PC-9 (cell line): Measurements from ENCODE around the gene ZFAND3. TPM values are rescaled to one million over a fixed set of nuclear protein-coding genes. Genes with fewer than 3 reads are reported as not detected.

Source experiments
- BruUV-seq: library from RNA; stranded (reverse); fragments of 400-500 nt; replicated peaks from 2 replicates; lab custom pipeline; 2021; lab: Mats Ljungman, UMichigan
- CTCF ChIA-PET: fragments of 300-600 bp; sonication (Branson Sonifier 250); formaldehyde crosslinking; loops from one replicate; lab custom pipeline; 2022; ENCODE audit warnings: antibody characterized with exemption; lab: Charles Lee
- POLR2A ChIA-PET: fragments of 300-600 bp; sonication (Branson Sonifier 250); formaldehyde crosslinking; loops from one replicate; lab custom pipeline; 2022; ENCODE audit warnings: antibody characterized with exemption; ENCODE audit not compliant: unreplicated experiment; lab: Charles Lee
- DNase-seq, 2 experiments: peaks; one replicate each; pipeline versions ENCODE4 v3.0.0 to v3.0.0-alpha.2; 2015 to 2022; ENCODE audit warnings: mixed read lengths in 1 of 2
- H2AFZ ChIP-seq: fragments of 200-600 bp; sonication (generic); 2 replicates; pipeline ENCODE4 v1.8.1; 2017; ENCODE audit warnings: antibody characterized with exemption
- H3F3A ChIP-seq: fragments of 200-600 bp; sonication (generic); 2 replicates; pipeline ENCODE4 v1.8.1; 2017; ENCODE audit warnings: antibody characterized with exemption, mild to moderate bottlenecking, low read depth; ENCODE audit not compliant: insufficient read depth
- H3K27ac ChIP-seq: fragments of 200-600 bp; sonication (generic); 2 replicates; pipeline ENCODE4 v1.6.1; 2016; ENCODE audit warnings: mixed run types
- H3K27me3 ChIP-seq: fragments of 200-600 bp; sonication (generic); 2 replicates; pipeline ENCODE4 v1.6.1; 2016; ENCODE audit warnings: low read depth, mixed run types; ENCODE audit not compliant: insufficient read depth
- H3K36me3 ChIP-seq: fragments of 200-600 bp; sonication (generic); 2 replicates; pipeline ENCODE4 v1.6.1; 2016; ENCODE audit warnings: low read depth, mixed run types
- H3K4me1 ChIP-seq: fragments of 200-600 bp; sonication (generic); replicated peaks from 2 replicates; pipeline ENCODE4 v1.6.1; 2016; ENCODE audit warnings: mixed run types; ENCODE audit not compliant: insufficient read depth
- H3K4me2 ChIP-seq: fragments of 200-600 bp; sonication (generic); 2 replicates; pipeline ENCODE4 v1.6.1; 2017; ENCODE audit warnings: mixed run types
- H3K4me3 ChIP-seq: fragments of 200-600 bp; sonication (generic); 2 replicates; pipeline ENCODE4 v1.6.1; 2016; ENCODE audit warnings: mixed run types
- H3K79me2 ChIP-seq: fragments of 200-600 bp; sonication (generic); 2 replicates; pipeline ENCODE4 v1.6.1; 2017; ENCODE audit warnings: low read depth, mixed run types
- H3K9me2 ChIP-seq: fragments of 200-600 bp; sonication (generic); 2 replicates; pipeline ENCODE4 v1.8.1; 2017; ENCODE audit warnings: mild to moderate bottlenecking; ENCODE audit not compliant: insufficient read depth
- H3K9me3 ChIP-seq: fragments of 200-600 bp; sonication (generic); 2 replicates; pipeline ENCODE4 v1.8.1; 2016; ENCODE audit warnings: low read depth; ENCODE audit not compliant: insufficient read depth
- H4K20me1 ChIP-seq: fragments of 200-600 bp; sonication (generic); 2 replicates; pipeline ENCODE4 v1.8.1; 2017; ENCODE audit not compliant: insufficient read depth
- CTCF ChIP-seq: fragments of 200-600 bp; sonication (generic); conservative IDR thresholded peaks from 2 replicates; pipeline ENCODE4 v1.6.1; 2017; ENCODE audit warnings: mixed run types, antibody characterized with exemption, mild to moderate bottlenecking, moderate library complexity
- EZH2 ChIP-seq: fragments of 200-600 bp; sonication (generic); IDR thresholded peaks from 2 replicates; pipeline ENCODE4 v1.8.0; 2017; ENCODE audit warnings: antibody characterized with exemption, low read depth
- intact Hi-C: fragments of 100-400 bp; cut with micrococcal nuclease; formaldehyde crosslinking; loops from one replicate; pipeline ENCODE4 v1.10.0; 2022; ENCODE audit not compliant: unreplicated experiment
- total RNA-seq: library from RNA; stranded (reverse); gene quantifications from 2 replicates; pipeline ENCODE4 v1.2.3, GENCODE V29; 2021

Gene ZFAND3
- total RNA-seq, 1 experiment from 2014 or later: 46.8 TPM

GRCh38 chr6:37874726-37875125 is 55.2 kb downstream of the ZFAND3 start:
- TF ChIP-seq EZH2: no peak
- no peak for TF ChIP-seq CTCF
- no peaks in the 10 kb centered on the region for H3K4me1 ChIP-seq
- peaks cover 89% of the 10 kb centered on the region for H3K79me2 ChIP-seq
- BruUV-seq: no TSS peak
- H3K9me3 ChIP-seq: no peaks in the 10 kb centered on the region
- no peak overlapping the region for H3K4me2 ChIP-seq
- no peak overlapping the region for H3K27ac ChIP-seq
- ChIA-PET POLR2A (no interaction called here), CTCF (no interaction called here)
- intact Hi-C loops: no loop called here
- H3F3A ChIP-seq: peaks cover 6% of the 10 kb centered on the region; the same call in 1 of the 2 replicates
- no peak overlapping the region for H2AFZ ChIP-seq
- no peaks in the 10 kb centered on the region for H3K36me3 ChIP-seq
- no peak for DNase-seq
- H3K4me3 ChIP-seq: no peak overlapping the region
- peaks cover 81% of the 10 kb centered on the region for H4K20me1 ChIP-seq
- H3K9me2 ChIP-seq: no peaks in the 10 kb centered on the region
- H3K27me3 ChIP-seq: no peaks in the 10 kb centered on the region

- no peaks in the 10 kb centered on the region for H3K36me3 ChIP-seq
- H3K4me2 ChIP-seq: no peak overlapping the region
- peaks cover 86% of the 10 kb centered on the region for H3K79me2 ChIP-seq
- no peak for TF ChIP-seq CTCF
- TF ChIP-seq EZH2: no peak
- DNase-seq: no peak
- no peak overlapping the region for H3K4me3 ChIP-seq
- intact Hi-C loops: no loop called here
- no peak overlapping the region for H3K27ac ChIP-seq
- ChIA-PET CTCF (no interaction called here), POLR2A (no interaction called here)
- BruUV-seq: no TSS peak
- H3F3A ChIP-seq: peaks cover 3% of the 10 kb centered on the region; the same call in 1 of the 2 replicates
- no peaks in the 10 kb centered on the region for H3K9me2 ChIP-seq
- no peak overlapping the region for H2AFZ ChIP-seq
- H3K27me3 ChIP-seq: no peaks in the 10 kb centered on the region
- H3K4me1 ChIP-seq: no peaks in the 10 kb centered on the region
- H4K20me1 ChIP-seq: peaks cover 86% of the 10 kb centered on the region
- H3K9me3 ChIP-seq: no peaks in the 10 kb centered on the region
Measured at GRCh38 chr6:37875561-37876309, 56.2 kb downstream of the ZFAND3 start.

GRCh38 chr6:37876843-37877242 is 57.3 kb downstream of the ZFAND3 start:
- H3K4me2 ChIP-seq: no peak overlapping the region
- no peaks in the 10 kb centered on the region for H3K27me3 ChIP-seq
- no TSS peak for BruUV-seq
- H3F3A ChIP-seq: 0 out of 2 replicates have a peak, but pooled peaks cover 3% of the 10 kb centered on the region
- TF ChIP-seq EZH2 (no peak), CTCF (no peak)
- ChIA-PET POLR2A (no interaction called here), CTCF (no interaction called here)
- H3K9me2 ChIP-seq: no peaks in the 10 kb centered on the region
- H3K9me3 ChIP-seq: no peaks in the 10 kb centered on the region
- no peak overlapping the region for H2AFZ ChIP-seq
- no peak for DNase-seq
- H3K27ac ChIP-seq: no peak overlapping the region
- intact Hi-C loops: no loop called here
- H3K36me3 ChIP-seq: no peaks in the 10 kb centered on the region
- no peak overlapping the region for H3K4me3 ChIP-seq
- peaks cover 83% of the 10 kb centered on the region for H4K20me1 ChIP-seq
- H3K79me2 ChIP-seq: peaks cover 81% of the 10 kb centered on the region
- H3K4me1 ChIP-seq: no peaks in the 10 kb centered on the region
